GM18858 (cell line): ENCODE results near the gene EPB41.
"Not testable (repeated sequence)": the region's sequence is repeated elsewhere in the genome, so short reads cannot be mapped to it uniquely, and the experiment has no call there.

Source experiments
- ATAC-seq: cut with Tn5 transposase; IDR thresholded peaks from one replicate; pipeline ENCODE4 v1.9.1; 2021; ENCODE audit not compliant: unreplicated experiment

Gene EPB41

DNA sequence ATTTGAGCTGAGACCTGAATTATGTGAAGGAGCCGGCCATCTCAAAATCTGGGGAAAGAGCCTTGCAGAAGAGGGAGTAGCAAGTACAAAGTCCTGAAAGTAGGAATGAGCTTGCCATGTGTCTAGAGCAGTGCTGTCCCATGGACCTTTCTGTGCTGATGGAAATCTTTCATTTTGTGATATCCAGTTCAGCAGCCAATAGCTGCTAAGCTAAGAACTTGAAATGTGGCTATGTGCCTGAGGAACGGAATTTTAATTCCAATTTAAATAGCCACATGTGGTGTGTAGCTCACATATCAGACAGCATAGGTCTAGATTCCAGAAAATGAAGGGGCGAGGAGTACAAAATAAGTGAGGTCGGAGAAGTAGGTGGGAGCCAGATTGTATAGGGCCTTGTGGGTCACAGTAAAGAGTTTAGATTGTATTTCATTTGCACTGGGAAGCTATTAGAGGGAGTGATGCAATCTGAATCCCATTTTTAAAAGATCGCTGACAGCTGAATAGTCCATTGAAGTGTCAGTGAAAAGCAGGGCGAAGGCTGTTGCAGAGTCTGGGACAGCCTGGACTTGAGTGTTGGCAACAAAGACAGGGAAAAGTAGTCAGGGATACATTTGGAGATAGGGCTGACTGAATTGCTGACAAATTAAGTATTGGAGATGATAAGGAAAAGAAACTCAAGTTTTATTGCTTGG, 129.1 kb downstream of the EPB41 start:
- no peak for ATAC-seq

DNA sequence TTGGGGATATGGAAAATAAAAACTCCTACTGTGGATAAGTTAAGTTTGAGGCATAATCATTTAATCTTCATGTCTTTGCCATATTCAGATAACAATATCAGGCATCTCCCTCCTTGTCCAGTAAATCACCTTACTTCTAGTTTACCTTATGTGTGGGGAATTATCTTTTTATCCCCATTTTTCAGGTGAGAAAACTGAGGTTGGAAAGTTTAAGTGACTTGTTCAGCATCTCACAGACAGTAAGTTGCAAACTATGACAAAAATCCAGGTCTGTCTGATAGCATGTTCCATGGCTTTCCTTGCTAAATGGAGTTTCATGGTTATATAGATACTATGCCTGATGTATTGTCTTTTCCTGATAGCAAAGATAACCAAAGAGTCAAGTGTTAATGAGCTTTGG, 129.6 kb downstream of the EPB41 start:
- ATAC-seq: no peak

DNA sequence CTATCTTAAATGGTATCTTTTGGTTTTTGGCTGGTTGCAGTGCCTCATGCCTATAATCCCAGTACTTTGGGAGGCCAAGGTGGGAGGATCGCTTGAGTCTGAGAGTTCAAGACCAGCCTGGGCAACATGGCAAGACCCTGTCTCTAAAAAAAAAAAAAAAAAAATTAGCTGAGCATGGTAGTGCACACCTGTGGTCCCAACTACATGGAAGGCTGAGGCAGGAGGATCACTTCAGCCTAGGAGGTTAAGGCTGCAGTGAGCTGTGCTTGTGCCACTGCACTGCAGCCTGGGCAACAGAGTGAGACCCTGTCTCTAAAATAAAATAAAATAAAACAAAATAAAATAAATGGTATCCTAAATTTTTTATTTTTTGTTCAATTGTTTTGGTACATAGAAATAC, 131.3 kb downstream of the EPB41 start:
- not testable (repeated sequence) for ATAC-seq

DNA sequence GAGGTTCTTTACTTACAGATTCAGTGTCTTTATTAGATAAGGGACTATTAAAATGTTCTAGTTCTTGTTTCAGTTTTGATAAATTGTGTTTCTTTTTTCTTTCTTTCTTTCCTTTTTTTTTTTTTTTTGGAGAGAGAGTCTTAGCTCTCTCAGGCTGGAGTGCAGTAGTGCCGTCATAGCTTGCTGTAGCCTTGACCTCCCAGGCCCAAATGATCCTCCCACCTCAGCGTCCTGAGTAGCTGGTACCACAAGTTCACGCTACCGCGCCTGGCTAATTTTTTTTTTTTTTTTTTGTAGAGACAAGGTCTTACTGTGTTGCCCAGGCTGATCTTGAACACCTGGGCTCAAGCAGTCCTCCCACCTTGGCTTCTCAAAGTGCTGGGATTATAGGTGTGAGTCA, 132.8 kb downstream of the EPB41 start:
- ATAC-seq: no peak

DNA sequence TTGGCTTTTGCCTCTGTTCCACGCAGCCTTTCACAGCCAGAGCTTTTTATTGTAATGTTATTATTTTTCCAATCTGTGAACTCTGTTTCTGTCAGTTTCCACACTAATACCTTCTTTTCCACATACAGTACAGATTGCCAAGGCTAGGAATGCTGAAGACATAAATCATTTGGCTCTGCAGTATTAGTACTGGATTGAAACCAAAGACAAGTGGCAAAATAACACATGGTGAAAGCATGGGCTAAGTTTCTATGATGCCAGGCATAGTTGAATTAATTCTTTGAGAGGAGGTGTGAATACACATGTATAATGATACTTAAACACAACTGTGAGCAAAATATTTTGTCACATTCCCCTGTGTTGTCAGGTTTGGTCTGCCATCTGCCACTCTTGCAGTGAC, 135.8 kb downstream of the EPB41 start:
- ATAC-seq: no peak

DNA sequence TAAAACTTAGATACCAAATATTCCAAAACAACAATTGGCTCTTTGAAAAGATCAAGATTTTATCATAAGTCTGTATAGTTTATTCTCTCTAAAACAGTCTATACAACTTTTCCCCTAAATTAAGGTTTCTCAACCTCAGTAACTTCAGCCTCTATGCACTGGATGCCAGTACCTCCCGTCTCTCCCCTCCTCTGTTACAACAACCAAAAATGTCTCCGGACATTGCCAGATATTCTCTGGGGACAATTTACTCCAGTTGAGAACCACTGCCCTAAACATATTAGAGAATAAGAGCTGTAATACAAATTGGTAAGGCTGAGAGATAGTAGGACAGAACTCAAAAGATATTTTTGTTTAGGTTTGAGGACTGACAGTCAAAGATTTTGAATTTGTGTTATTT, 137.7 kb downstream of the EPB41 start:
- ATAC-seq: no peak

DNA sequence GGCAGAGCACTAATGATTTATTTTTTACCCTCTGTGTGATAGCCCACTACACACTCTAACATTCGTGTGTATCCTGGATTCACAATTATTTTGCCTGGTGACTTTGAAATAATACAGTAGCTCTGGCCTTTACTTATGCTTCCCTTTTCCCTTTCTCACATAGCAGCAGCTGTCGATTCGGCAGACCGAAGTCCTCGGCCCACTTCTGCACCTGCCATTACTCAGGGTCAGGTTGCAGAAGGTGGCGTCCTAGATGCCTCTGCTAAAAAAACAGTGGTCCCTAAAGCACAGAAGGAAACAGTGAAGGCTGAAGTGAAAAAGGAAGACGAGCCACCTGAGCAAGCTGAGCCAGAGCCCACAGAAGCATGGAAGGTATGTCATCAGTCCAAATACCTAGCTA, 138.6 kb downstream of the EPB41 start:
- ATAC-seq: no peak

DNA sequence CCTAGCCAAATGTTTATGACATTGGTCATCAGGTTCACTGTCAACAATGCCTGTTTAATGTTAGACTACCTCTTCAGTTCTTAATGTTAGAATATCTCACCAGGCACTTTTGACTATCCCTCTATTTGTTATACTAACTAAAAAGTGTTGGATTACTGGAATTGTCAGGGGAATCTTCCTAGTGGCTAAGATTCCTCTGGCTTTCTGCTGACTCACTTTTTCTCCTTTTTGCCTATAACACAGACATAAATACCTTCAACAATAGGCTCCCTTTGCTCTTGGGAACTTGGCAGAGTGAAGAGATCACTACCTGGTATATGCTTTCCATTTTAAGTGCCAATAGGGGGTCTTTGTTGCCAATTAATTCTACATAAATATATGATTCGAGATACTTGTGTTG, 140.8 kb downstream of the EPB41 start:
- no peak for ATAC-seq

DNA sequence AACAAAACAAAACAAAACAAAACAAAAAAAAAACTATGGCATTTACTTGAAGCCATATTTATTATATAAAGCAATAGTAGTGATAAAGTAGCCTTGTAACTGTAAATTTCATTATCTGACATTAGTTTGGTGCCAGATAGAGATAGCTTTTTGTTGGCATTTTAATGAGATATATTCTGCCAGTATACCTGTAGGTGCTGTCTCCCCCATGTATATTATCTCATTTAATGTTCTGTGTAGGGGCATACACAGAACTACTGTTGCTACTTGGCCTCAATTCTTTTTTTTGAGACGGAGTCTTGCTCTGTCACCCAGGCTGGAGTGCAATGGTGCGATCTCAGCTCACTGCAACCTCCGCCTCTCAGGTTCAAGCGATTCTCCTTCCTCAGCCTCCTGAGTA, 141.9 kb downstream of the EPB41 start:
- ATAC-seq: no peak

DNA sequence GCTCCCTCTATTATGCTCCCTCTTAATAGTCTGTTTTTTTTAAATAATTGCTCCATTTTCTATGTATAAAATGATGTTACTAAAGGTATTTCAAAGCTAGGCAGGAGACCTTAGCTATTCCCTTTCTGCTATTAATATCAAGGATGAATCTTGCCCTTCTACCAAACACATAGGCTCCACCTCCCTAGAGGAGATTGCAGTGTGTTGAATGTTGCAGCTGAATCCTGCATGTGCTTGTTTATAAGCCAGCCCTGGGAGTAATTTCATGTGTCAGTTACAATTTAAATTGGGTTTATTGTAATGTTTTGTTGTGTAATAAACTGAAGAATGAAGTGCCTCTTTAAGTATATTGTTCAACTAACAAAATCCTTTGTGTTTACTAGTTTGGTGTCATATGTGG, 143.3 kb downstream of the EPB41 start:
- ATAC-seq: no peak

DNA sequence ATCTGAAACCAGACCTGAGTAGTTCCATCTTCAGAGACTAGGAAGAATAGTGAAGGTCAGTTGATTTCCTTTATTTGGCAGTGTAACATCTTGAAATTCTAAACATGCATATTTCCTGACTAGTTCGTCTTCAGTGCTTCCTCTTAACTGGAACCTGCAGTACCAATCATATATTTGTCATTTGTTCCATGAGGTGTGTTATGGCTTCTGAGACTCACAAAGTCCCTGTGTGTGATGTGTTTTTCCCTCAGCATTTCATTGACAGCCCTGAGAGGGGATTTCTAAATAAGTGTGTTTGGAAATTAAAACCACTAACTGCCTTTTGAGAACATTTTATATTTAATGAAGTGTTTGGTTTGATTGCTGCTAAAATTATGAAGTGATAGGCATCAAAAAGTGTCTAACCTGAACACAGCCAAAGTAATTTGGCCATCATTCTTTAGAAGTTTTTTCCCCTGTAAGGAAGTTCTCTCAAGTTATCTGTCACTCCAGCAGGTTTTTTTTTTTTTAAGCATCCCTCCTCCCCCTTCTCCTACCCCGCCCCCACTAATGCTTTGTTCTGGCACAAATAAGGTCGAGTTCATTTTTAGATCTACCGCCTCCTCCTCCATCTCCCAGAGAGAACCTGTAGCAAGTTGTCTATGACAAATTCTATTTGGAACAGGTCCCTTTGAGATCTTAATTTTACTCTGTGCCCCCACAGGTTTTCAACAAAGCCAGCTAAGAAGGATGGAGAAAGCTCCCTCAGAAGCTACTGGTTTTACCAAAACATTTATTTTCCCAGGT, 148.0 kb downstream of the EPB41 start:
- no peak for ATAC-seq

DNA sequence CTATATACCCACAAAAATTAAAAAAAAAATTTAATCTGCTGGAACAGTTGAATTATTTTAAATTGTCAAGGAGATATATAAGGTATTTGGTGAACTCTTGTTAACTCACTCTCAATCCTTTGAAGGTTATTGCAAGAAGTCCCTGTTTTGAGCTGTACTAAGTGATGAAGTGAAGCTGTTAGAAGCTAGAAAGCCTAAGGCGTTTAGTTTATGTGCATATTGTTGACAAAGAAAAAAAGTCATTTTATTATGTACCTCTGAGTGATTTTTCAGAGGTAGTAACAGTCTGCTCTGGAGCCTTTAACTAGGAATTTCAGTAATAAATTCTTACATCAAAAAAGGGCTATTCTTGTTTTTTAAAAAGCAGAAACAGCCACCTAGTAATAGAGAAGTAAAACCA, 149.7 kb downstream of the EPB41 start:
- no peak for ATAC-seq

DNA sequence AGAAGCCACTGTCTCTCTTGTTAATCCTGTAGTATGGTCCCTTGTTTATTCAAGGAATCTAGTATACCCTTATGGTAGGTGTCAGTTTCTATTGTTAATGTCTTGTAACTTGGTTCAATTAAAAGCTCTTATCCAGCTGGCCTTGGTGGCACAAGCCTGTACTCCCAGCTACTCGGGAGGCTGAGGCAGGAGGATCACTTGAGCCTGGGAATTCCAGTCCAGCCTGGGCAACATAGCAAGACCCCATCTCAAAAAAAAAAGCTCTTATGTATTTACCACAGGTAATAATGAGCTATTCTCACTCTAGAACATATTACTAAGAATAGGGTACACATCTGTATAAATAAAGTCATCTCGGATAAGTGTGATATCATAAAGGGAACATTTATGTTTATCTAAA, 162.8 kb downstream of the EPB41 start:
- ATAC-seq: no peak

DNA sequence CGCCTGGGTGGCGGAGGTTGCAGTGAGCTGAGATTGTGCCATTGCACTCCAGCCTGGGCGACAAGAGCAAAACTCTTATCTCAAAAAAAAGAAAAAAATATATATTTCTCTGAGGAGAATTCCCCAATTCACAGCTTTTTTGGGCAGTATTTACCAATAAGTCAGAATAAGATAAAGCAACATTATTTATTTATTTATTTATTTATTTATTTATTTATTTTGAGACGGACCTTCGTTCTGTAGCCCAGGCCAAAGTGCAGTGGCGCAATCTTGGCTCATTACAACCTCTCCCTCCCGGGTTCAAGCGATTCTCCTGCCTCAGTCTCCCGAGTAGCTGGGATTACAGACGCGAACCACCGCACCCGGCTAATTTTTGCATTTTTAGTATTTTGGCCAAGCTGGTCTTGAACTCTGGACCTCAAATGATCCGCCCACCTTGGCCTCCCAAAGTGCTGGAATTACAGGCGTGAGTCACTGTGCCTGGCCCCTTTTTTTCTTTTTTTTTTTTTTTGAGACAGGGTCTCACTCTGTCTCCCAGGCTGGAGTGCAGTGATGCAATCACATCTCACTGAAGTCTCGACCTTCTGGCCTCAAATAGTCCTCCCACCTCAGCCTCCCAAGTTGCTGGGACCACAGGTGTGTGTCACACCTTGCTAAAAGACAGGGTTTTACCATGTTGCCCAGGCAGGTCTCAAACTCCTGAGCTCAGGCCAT, 165.7 kb downstream of the EPB41 start:
- ATAC-seq: not testable (repeated sequence)

DNA sequence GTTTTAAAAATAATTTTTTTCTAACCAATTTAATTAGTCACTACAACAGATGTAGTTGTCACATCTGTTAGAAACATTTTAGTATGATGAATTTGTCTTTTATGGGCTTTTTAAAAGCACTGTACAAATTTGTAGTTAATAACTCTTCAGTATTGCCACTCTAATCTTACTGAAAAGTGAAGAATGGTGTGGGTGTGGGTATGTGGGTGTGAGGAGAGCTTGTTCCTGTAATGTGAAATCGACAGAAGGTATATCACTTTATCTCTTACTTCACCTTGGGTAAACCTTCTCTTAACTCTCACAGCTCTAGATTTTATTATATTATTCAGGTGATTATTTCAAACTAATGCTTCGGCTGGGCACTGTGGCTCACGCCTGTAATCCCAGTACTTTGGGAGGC, 166.8 kb downstream of the EPB41 start:
- ATAC-seq: no peak

DNA sequence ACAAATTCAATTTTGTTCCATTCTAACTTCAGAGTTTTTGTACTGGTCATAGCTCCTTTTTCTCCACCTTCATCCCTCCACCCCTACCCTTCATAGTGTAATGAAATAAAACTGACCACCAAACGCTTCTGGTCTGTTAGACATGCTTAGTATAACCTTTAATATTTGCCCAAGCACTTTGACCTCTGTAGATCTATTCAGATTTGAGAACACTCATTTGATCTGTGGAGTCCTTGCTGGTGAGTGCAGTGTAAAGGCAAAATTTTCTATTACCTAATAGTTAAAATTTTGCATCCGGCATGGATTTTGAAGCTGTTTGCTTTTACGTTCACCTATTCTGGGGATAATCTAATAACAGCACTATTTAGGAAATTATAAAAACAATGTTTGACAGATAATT, 168.2 kb downstream of the EPB41 start:
- no peak for ATAC-seq

DNA sequence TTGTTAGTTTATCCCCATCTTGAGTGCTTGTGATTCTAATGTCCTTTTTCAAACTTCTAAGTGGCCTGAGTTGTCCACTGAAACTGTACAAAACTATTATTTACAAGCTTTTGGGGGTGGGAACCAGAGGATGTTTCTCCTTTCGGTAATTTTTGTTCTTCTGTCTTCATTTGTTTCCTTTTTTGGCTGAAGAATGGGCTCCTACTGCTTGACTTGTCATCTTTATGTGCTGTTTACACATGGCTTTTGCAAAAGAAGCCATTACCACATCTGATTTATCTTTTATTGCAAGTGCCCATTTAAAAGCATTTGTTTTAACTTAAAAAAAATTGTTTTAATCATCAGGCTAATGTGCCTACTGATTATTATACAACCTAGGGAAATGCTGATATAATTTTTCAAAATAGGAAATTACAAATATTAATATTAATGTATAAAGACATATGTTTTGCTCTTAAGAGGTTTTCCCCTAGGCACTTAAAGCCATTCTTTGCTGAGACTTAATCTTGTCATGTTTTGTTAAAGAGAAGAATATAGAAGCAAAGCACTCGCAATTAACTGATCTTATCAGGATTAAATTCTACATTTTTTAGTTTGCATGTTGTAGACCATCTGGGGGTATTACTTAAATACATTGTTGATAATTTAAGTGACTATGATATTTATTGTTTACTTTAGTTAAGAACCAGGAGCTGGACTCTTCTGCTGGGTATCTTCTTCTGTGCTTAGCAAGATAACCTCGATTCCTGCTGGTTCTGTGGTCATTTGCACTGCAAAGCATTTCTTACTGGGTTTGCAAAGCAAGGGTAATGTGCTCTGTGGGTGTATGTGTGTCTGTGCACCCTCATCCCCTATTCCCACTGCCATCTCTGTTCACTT, 169.2 kb downstream of the EPB41 start:
- no peak for ATAC-seq

DNA sequence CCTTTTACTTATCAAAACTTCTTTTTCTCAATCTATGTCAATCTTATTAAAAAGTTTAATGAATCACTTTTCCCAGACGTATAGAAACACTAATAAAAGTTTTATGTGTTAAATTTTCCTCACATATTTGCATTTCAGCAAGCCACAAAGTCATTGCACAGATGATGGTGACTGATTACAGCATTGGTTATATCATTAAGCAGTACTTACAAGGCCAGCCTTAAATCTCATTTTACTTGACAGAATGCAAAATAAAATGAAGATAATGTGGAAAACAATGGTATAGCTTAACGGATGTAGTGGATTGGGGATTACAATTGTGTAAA, 169.8 kb downstream of the EPB41 start:
- no peak for ATAC-seq

DNA sequence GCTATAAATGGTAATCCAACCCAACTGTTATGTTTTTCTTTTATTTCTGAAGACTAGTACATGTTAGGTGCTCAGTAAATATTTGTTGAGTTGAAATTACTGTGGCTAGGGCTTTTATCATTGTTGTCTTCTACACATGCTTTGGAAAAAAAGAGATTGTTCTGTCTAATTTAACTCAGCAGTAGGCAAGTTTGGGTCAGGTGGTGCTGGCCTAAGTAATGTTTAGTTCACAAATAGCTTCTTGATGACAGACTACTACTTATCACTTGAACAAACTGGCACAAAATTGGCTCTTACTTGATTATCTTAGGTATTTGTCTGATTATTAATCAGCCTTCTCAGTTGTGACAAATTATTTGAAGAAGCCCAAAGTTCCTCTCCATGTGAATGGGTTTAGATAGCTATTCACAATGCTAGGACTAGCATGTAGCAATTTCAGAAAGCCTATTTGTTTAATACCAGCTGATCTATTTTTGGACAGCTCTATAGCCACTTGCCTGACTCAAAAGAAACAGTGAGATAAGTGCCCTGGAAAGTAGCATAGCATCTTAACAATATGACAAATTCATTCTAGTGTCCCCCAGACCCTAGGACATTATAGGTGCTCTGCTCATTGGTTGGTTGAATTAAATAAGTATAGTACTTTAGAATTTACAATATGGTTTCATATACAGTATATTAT, 176.7 kb downstream of the EPB41 start:
- no peak for ATAC-seq

DNA sequence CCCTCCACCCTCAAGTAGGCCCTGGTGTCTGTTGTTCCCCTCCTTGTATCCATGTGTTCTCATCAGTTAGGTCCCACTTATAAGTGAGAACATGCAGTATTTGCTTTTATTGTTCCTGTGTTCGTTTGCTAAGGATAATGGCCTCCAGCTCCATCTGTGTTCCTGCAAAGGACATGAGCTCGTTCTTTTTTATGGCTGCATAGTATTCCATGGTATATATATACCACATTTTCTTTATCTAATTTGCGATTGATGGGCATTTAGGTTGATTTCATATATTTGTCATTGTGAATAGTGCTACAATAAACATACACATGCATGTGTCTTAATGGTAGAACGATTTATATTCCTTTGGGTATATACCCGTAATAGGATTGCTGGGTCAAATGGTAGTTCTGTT, 178.3 kb downstream of the EPB41 start:
- ATAC-seq: not testable (repeated sequence)

DNA sequence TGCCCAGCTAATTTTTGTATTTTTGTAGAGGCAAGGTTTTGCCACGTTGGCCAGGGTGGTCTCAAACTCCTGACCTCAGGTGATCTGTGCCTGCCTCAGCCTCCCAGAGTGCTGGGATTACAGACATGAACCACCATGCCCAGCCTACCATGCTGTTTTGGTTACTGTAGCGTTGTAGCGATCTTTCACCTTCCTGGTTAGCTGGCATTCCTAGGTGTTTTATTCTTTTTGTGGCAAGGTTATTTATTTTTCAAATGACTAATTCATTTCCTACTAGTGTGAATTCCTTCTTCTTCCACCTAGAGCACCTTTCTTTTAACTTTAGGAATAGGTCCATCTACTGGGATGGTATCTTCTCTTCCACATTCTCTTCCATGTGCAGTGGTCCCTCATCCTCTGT, 180.1 kb downstream of the EPB41 start:
- ATAC-seq: no peak
